Left lung (tissue), 10 donors: ENCODE measurements around the gene ETV6. TPM values are rescaled to one million over a fixed set of nuclear protein-coding genes. Genes with fewer than 3 reads are reported as not detected.

Source experiments
- ATAC-seq: fragments of 200-7000 bp; cut with Tn5 transposase; one replicate; pipeline ENCODE4 v1.9.1; 2020; ENCODE audit warnings: moderate library complexity
- DNase-seq, 4 donors: peaks; one replicate each; pipeline ENCODE4 v3.0.0-alpha.2; 2013 to 2020
- H3K27ac ChIP-seq, 2 donors: fragments of 200-600 bp; sonication (generic) in 1 of 2; one replicate each; pipeline versions ENCODE4 v1.5.0 to v1.8.0; 2020 to 2021
- H3K27me3 ChIP-seq, 2 donors: fragments of 200-600 bp; sonication (generic) in 1 of 2; one replicate each; pipeline versions ENCODE4 v1.5.0 to v1.8.0; 2020 to 2021
- H3K36me3 ChIP-seq, 2 donors: fragments of 200-600 bp; sonication (generic) in 1 of 2; one replicate each; pipeline versions ENCODE4 v1.5.0 to v1.8.0; 2020 to 2021
- H3K4me1 ChIP-seq, 2 donors: fragments of 200-600 bp; one replicate each; pipeline ENCODE4 v1.8.0; 2021
- H3K4me3 ChIP-seq, 2 donors: fragments of 200-600 bp; sonication (generic) in 1 of 2; one replicate each; pipeline versions ENCODE4 v1.5.0 to v1.8.0; 2020 to 2021; ENCODE audit warnings: mild to moderate bottlenecking in 1 of 2
- H3K9me3 ChIP-seq, 2 donors: fragments of 200-600 bp; sonication (generic) in 1 of 2; one replicate each; pipeline versions ENCODE4 v1.5.0 to v1.8.0; 2020 to 2021
- intact Hi-C, 2 donors: fragments of 100-400 bp; cut with DNase I; formaldehyde crosslinking; loops; one replicate each; pipeline versions ENCODE4 v1.11.2 to v1.14.2; 2022
- polyA plus RNA-seq, 6 donors: library from polyadenylated mRNA; unstranded; fragments of 120-200 nt; gene quantifications; one replicate each; pipeline ENCODE4 v1.2.1, GENCODE V29; 2013; ENCODE audit not compliant: insufficient read length in 6 of 6
- total RNA-seq, 2 donors: library from RNA; stranded (reverse); fragmentation: NEBNext Ultra II Directional; extraction: Animal tissue kit (Norgen Biotek cat#: 25700); gene quantifications; one replicate each; pipeline ENCODE4 v1.2.1, GENCODE V29; 2021
- TF ChIP-seq, protein P1 (sequence below), 2 donors: fragments of 200-600 bp; sonication (generic) in 1 of 2; IDR thresholded peaks; one replicate each; pipeline versions ENCODE4 v1.5.0 to v1.8.0; 2021; ENCODE audit warnings: antibody characterized with exemption in 2 of 2
- donor health status: DM: no; HTN: yes; CAD: no.
- donor health status: DM: no; HTN: no; CAD: no.

The ETV6 gene
- total and polyA plus RNA-seq, 8 donors, result 16.0 to 44.7 (median 17.1) TPM

DNA sequence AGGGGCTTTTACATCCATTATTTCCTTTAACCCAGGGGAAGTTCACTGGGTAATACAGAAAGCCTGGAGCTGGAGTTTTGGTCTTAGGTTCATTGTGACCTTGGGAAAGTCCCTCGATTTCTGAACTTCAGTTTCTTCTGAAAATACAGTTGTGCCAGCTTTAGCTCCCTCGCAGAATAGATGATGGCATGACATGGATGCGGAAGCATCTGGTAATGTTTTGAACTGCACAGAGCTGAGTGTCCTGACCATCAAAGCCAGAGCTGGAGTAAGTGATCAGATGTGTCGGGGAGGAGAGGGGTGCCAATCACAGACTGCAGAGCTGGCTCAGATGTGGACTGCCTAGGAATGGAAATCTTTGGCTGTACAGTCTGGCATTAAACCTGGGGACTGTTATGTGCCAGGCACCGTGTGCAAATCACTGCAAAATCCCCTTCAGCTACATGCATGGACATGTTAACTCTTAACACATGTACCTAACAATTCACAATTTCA lies 180.9 kb downstream of the ETV6 start:
- no peak for DNase-seq
- Histone ChIP-seq H3K27ac (peak overlapping the region; percentile 27 to 69), H3K4me3 (no peak overlapping the region), H3K4me1 (peaks cover 0 to 90% of the 10 kb centered on the region in 2 donors), H3K27me3 (no peaks in the 10 kb centered on the region), H3K9me3 (no peaks in the 10 kb centered on the region), H3K36me3 (peaks cover 0 to 11% of the 10 kb centered on the region in 2 donors)
- peak; percentile 14 for ATAC-seq
- TF ChIP-seq, protein P1, sequence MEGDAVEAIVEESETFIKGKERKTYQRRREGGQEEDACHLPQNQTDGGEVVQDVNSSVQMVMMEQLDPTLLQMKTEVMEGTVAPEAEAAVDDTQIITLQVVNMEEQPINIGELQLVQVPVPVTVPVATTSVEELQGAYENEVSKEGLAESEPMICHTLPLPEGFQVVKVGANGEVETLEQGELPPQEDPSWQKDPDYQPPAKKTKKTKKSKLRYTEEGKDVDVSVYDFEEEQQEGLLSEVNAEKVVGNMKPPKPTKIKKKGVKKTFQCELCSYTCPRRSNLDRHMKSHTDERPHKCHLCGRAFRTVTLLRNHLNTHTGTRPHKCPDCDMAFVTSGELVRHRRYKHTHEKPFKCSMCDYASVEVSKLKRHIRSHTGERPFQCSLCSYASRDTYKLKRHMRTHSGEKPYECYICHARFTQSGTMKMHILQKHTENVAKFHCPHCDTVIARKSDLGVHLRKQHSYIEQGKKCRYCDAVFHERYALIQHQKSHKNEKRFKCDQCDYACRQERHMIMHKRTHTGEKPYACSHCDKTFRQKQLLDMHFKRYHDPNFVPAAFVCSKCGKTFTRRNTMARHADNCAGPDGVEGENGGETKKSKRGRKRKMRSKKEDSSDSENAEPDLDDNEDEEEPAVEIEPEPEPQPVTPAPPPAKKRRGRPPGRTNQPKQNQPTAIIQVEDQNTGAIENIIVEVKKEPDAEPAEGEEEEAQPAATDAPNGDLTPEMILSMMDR (IDR thresholded peaks at IDR 0.05), result no peak
- intact Hi-C loops, result no loop called here

DNA sequence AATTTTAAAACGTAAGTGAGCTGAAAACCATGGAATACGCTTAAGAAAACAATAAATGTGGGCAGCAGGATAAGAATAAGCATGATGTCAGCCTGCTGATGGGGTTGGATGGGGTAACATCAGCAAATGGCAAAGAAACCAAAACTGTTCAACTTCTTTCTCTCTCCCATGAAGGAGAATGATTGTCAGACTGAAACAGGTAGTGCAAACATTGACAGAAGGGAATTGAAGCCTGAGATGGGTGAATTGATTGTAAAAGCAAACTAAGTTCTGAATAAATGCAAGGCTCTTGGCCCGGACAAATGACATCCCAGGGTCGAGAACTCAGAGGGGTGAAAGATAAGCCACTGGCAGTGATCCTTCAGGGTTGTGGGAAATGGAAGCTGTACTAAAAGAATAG lies 182.6 kb downstream of the ETV6 start:
- Histone ChIP-seq H3K9me3 (no peaks in the 10 kb centered on the region), H3K27me3 (no peaks in the 10 kb centered on the region), H3K4me1 (peaks cover 0 to 98% of the 10 kb centered on the region in 2 donors), H3K27ac (no peak overlapping the region), H3K36me3 (peaks cover 0 to 5% of the 10 kb centered on the region in 2 donors), H3K4me3 (no peak overlapping the region)
- no peak for ATAC-seq
- intact Hi-C loops, result no loop called here
- DNase-seq, result no peak
- TF ChIP-seq, protein P1 (IDR thresholded peaks at IDR 0.05), result no peak

DNA sequence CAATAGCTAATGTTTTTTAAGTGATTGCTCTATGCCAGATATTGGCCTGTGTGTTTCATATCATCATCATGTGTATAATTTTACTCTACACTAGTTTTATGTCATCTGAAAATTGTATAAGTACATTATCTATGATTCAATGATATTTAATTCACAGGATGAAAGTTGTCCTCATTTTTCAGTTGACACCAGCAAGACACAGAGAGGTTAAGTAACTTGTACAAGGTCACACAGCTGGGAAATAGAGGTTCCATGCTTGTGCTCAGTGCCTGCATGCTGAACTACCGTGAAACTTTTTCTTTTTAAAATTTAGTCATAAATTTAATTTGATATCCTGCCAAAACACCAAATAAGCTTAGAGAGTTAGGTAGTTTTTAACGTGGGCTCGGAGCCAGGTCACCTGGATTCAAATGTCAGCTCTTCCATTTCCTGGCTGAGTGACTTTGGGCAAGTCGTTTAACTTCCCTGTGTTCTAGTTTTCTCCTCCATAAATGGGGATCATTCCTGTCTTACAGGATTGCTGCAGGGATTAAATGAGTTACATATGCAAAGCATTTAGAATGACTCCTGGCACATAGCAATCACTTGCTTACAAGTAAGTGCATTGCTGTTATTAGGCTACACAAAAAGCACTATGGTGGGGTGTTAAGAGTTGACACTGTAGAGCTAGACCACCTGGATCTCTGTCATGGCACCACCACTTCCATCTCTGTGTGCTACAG lies 183.9 kb downstream of the ETV6 start:
- H3K36me3 ChIP-seq, result peaks cover 0 to 5% of the 10 kb centered on the region in 2 donors
- H3K27ac ChIP-seq, result peak overlapping the region in 1 of 2 donors; percentile 84
- H3K4me3 ChIP-seq, result no peak overlapping the region
- no peak for ATAC-seq
- peaks cover 3 to 98% of the 10 kb centered on the region in 2 donors for H3K4me1 ChIP-seq
- no peak for DNase-seq
- no peaks in the 10 kb centered on the region for H3K9me3 ChIP-seq
- H3K27me3 ChIP-seq, result no peaks in the 10 kb centered on the region
- TF ChIP-seq, protein P1 (IDR thresholded peaks at IDR 0.05), result no peak
- intact Hi-C loops, result no loop called here

DNA sequence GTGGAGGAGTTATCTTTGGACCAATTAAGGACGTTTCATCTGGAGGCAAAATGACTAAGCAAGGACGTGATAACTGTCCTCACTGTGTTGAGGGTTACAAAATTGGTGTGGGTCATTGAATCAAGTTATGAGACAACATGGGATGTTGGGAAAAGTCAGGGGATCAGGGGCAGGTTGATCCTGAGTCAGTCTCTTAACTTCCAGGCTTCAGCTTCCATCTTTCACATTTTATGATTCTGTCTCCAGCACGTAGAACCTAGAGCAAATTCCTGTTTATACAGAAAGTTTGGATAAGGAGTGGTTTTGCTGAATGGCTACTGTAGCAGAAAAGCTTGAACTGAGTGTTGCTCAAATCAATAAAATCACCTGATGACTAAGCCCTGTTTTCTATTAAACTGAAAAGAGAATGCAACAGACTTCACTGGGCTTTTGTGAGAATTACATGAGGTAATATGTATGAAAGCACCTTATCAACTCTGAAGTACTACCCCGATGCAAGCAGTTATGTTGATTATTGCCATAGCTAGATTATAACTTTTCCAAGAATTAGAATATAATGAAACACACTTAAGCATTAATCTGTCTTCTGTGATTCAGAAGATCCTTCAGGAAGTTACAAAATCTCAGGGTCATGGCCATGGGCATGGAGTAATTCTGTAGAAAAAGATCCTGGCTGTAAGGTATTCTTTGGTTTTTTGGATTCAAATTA lies 184.8 kb downstream of the ETV6 start:
- ATAC-seq, result no peak
- no peak for DNase-seq
- Histone ChIP-seq H3K9me3 (no peaks in the 10 kb centered on the region), H3K27me3 (no peaks in the 10 kb centered on the region), H3K36me3 (peaks cover 0 to 1% of the 10 kb centered on the region in 2 donors), H3K4me1 (peaks cover 12 to 99% of the 10 kb centered on the region in 2 donors), H3K4me3 (no peak overlapping the region), H3K27ac (peak overlapping the region; percentile 5 to 84)
- intact Hi-C loops, result no loop called here
- TF ChIP-seq, protein P1 (IDR thresholded peaks at IDR 0.05), result no peak

DNA sequence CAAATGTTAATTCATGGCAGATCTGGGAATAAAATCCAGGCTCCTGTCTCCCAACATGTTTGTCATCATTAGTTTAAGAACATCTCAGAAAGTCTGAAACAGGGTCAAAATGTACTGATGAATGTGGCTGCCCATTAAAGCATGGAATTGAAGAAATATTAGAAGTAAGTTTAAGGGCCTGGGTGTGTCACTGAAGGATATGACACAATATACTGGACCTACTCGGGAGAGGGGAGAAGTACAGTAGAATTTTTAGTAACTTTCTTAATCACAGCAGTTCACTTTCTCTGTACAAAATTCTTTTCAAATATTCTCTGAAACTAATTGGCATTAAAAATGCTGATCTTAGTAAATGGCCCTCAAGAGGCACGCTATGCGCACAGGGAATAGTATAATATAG lies 185.5 kb downstream of the ETV6 start:
- H3K9me3 ChIP-seq, result no peaks in the 10 kb centered on the region
- H3K4me3 ChIP-seq, result no peak overlapping the region
- no peaks in the 10 kb centered on the region for H3K36me3 ChIP-seq
- peak overlapping the region; percentile 5 to 84 for H3K27ac ChIP-seq
- H3K4me1 ChIP-seq, result peaks cover 13 to 99% of the 10 kb centered on the region in 2 donors
- ATAC-seq, result peak; percentile 45
- no peaks in the 10 kb centered on the region for H3K27me3 ChIP-seq
- TF ChIP-seq, protein P1 (IDR thresholded peaks at IDR 0.05), result no peak
- intact Hi-C loops, result no loop called here
- no peak for DNase-seq
